Measurements from ENCODE around the gene SHB.

Gene SHB

GRCh38 chr9:38043931-38044623, 24.9 kb downstream of the SHB start:
- H3K4me3 ChIP-seq (ENCODE audit: insufficient read depth in 1 of 2, low read depth in 1 of 2, low read length in 2 of 2) = no peak overlapping the region
- peak overlapping the region; percentile 52 for H4K91ac ChIP-seq (ENCODE audit: low read length)
- H3K27ac ChIP-seq (ENCODE audit: low read length, poor library complexity, severe bottlenecking) = peak overlapping the region; percentile 24
- DNase-seq = no peak
- H2AK5ac ChIP-seq (ENCODE audit: low read length, severe bottlenecking) = peak overlapping the region; percentile 92
- H3K9ac ChIP-seq (ENCODE audit: low read length) = no peak overlapping the region
- no peak overlapping the region for H3K4me2 ChIP-seq (ENCODE audit: low read length, poor library complexity, severe bottlenecking)
- no peak overlapping the region for H2AFZ ChIP-seq (ENCODE audit: low read depth, low read length)
- peak overlapping the region in 1 of 2 experiments; percentile 65 for H3K23ac ChIP-seq (ENCODE audit: low read length in 2 of 2)
- peaks cover 0 to 26% of the 10 kb centered on the region in 2 experiments for H3K36me3 ChIP-seq (ENCODE audit: control insufficient read depth in 1 of 2, insufficient read depth in 2 of 2, low read depth in 1 of 2, low read length in 2 of 2)
- no peak overlapping the region for H2BK5ac ChIP-seq (ENCODE audit: low read depth, low read length, poor library complexity, severe bottlenecking)
- H3K18ac ChIP-seq (ENCODE audit: low read depth in 1 of 2, low read length in 2 of 2) = peak overlapping the region in 1 of 2 experiments; percentile 52
- H3K79me1 ChIP-seq (replicated peaks; ENCODE audit: low read length, poor library complexity, severe bottlenecking) = no peaks in the 10 kb centered on the region
- H3K14ac ChIP-seq (ENCODE audit: low read length in 2 of 2) = no peak overlapping the region
- H2BK12ac ChIP-seq (ENCODE audit: low read length in 2 of 2) = peak overlapping the region in 1 of 2 experiments; percentile 79
- no peaks in the 10 kb centered on the region for H3K9me3 ChIP-seq (ENCODE audit: control insufficient read depth, low read length)
- H3K4ac ChIP-seq (ENCODE audit: low read depth in 1 of 2, low read length in 2 of 2) = peak overlapping the region in 1 of 2 experiments; percentile 54
- 82% methylated on average over 9 of the region's 9 CpGs for WGBS
- no peak overlapping the region for H2BK120ac ChIP-seq (ENCODE audit: low read depth, low read length)
- H4K8ac ChIP-seq (ENCODE audit: low read length) = peak overlapping the region; percentile 59
- H3K4me1 ChIP-seq (ENCODE audit: control insufficient read depth, insufficient read depth, low read depth, low read length) = peaks cover 62% of the 10 kb centered on the region
- H2BK15ac ChIP-seq (ENCODE audit: low read depth, poor library complexity, severe bottlenecking) = no peak overlapping the region
- H3K27me3 ChIP-seq (ENCODE audit: control insufficient read depth in 1 of 2, insufficient read depth in 1 of 2, low read length in 2 of 2) = no peaks in the 10 kb centered on the region

- DNase-seq = no peak
- no peak overlapping the region for H3K4me3 ChIP-seq (ENCODE audit: insufficient read depth in 1 of 2, low read depth in 1 of 2, low read length in 2 of 2)
- no peak overlapping the region for H3K9ac ChIP-seq (ENCODE audit: low read length)
- peak overlapping the region; percentile 33 for H2AK5ac ChIP-seq (ENCODE audit: low read length, severe bottlenecking)
- H2BK5ac ChIP-seq (ENCODE audit: low read depth, low read length, poor library complexity, severe bottlenecking) = no peak overlapping the region
- no peak overlapping the region for H4K8ac ChIP-seq (ENCODE audit: low read length)
- H2BK15ac ChIP-seq (ENCODE audit: low read depth, poor library complexity, severe bottlenecking) = peak overlapping the region; percentile 9
- H3K36me3 ChIP-seq (ENCODE audit: control insufficient read depth in 1 of 2, insufficient read depth in 2 of 2, low read depth in 1 of 2, low read length in 2 of 2) = peaks cover 0 to 26% of the 10 kb centered on the region in 2 experiments
- H3K4me2 ChIP-seq (ENCODE audit: low read length, poor library complexity, severe bottlenecking) = no peak overlapping the region
- H3K27ac ChIP-seq (ENCODE audit: low read length, poor library complexity, severe bottlenecking) = no peak overlapping the region
- H2BK12ac ChIP-seq (ENCODE audit: low read length in 2 of 2) = peak overlapping the region in 1 of 2 experiments; percentile 82
- H3K79me1 ChIP-seq (replicated peaks; ENCODE audit: low read length, poor library complexity, severe bottlenecking) = no peaks in the 10 kb centered on the region
- H3K4me1 ChIP-seq (ENCODE audit: control insufficient read depth, insufficient read depth, low read depth, low read length) = peaks cover 67% of the 10 kb centered on the region
- H3K23ac ChIP-seq (ENCODE audit: low read length in 2 of 2) = no peak overlapping the region
- no peak overlapping the region for H2AFZ ChIP-seq (ENCODE audit: low read depth, low read length)
- no peak overlapping the region for H3K14ac ChIP-seq (ENCODE audit: low read length in 2 of 2)
- peak overlapping the region in 1 of 2 experiments; percentile 13 for H3K4ac ChIP-seq (ENCODE audit: low read depth in 1 of 2, low read length in 2 of 2)
- H3K9me3 ChIP-seq (ENCODE audit: control insufficient read depth, low read length) = no peaks in the 10 kb centered on the region
- no peak overlapping the region for H2BK120ac ChIP-seq (ENCODE audit: low read depth, low read length)
- peak overlapping the region; percentile 5 for H4K91ac ChIP-seq (ENCODE audit: low read length)
- peak overlapping the region in 1 of 2 experiments; percentile 42 for H3K18ac ChIP-seq (ENCODE audit: low read depth in 1 of 2, low read length in 2 of 2)
- no peaks in the 10 kb centered on the region for H3K27me3 ChIP-seq (ENCODE audit: control insufficient read depth in 1 of 2, insufficient read depth in 1 of 2, low read length in 2 of 2)
- 73% methylated on average over 8 of the region's 8 CpGs for WGBS
Observed at GRCh38 chr9:38042626-38043357, 26.2 kb downstream of the SHB start.

- Histone ChIP-seq H3K4me1 (ENCODE audit: control insufficient read depth, insufficient read depth, low read depth, low read length) (peaks cover 72% of the 10 kb centered on the region), H3K18ac (ENCODE audit: low read depth in 1 of 2, low read length in 2 of 2) (peak overlapping the region in 1 of 2 experiments; percentile 11), H3K36me3 (ENCODE audit: control insufficient read depth in 1 of 2, insufficient read depth in 2 of 2, low read depth in 1 of 2, low read length in 2 of 2) (peaks cover 0 to 30% of the 10 kb centered on the region in 2 experiments), H3K27me3 (ENCODE audit: control insufficient read depth in 1 of 2, insufficient read depth in 1 of 2, low read length in 2 of 2) (no peaks in the 10 kb centered on the region), H2BK5ac (ENCODE audit: low read depth, low read length, poor library complexity, severe bottlenecking) (no peak overlapping the region), H2BK12ac (ENCODE audit: low read length in 2 of 2) (no peak overlapping the region), H2BK15ac (ENCODE audit: low read depth, poor library complexity, severe bottlenecking) (peak overlapping the region; percentile 60), H2BK120ac (ENCODE audit: low read depth, low read length) (no peak overlapping the region), H3K79me1 (replicated peaks; ENCODE audit: low read length, poor library complexity, severe bottlenecking) (no peaks in the 10 kb centered on the region), H2AK5ac (ENCODE audit: low read length, severe bottlenecking) (peak overlapping the region; percentile 52), H3K4me3 (ENCODE audit: insufficient read depth in 1 of 2, low read depth in 1 of 2, low read length in 2 of 2) (no peak overlapping the region), H3K4me2 (ENCODE audit: low read length, poor library complexity, severe bottlenecking) (no peak overlapping the region), H4K91ac (ENCODE audit: low read length) (no peak overlapping the region), H3K4ac (ENCODE audit: low read depth in 1 of 2, low read length in 2 of 2) (no peak overlapping the region), H4K8ac (ENCODE audit: low read length) (no peak overlapping the region), H3K27ac (ENCODE audit: low read length, poor library complexity, severe bottlenecking) (no peak overlapping the region), H2AFZ (ENCODE audit: low read depth, low read length) (no peak overlapping the region), H3K9ac (ENCODE audit: low read length) (no peak overlapping the region), H3K23ac (ENCODE audit: low read length in 2 of 2) (no peak overlapping the region), H3K9me3 (ENCODE audit: control insufficient read depth, low read length) (no peaks in the 10 kb centered on the region), H3K14ac (ENCODE audit: low read length in 2 of 2) (no peak overlapping the region)
- DNase-seq = no peak
- 89% methylated on average over 21 of the region's 21 CpGs for WGBS
Observed at GRCh38 chr9:38041564-38042243, 27.3 kb downstream of the SHB start.

Data from mesenchymal stem cell (in vitro differentiated cells and primary cell).